HG03432 (cell line): ENCODE measurements around the gene ZP4.
A peak's percentile ranks its signal among the peaks of the same experiment; 100 is the strongest.

Experiments used
- ATAC-seq: cut with Tn5 transposase; IDR thresholded peaks from one replicate; pipeline ENCODE4 v1.9.1; 2021; ENCODE audit warnings: mild to moderate bottlenecking, moderate library complexity; ENCODE audit not compliant: unreplicated experiment

The ZP4 gene

GRCh38 chr1:237890822-237891221 is at the start of gene ZP4:
TSS of gene ZP4 (minus strand) at chr1:237890922. CDS start at chr1:237890635, 287 bp downstream.
- no peak for ATAC-seq

GRCh38 chr1:237938553-237938952 is 47.8 kb upstream of the ZP4 start:
- ATAC-seq: no peak

GRCh38 chr1:237938068-237938467 is 47.3 kb upstream of the ZP4 start:
- ATAC-seq: no peak

- no peak for ATAC-seq
Measured at GRCh38 chr1:237932816-237933215, 42.1 kb upstream of the ZP4 start.

GRCh38 chr1:237931581-237931980 is 40.9 kb upstream of the ZP4 start:
- ATAC-seq: no peak

GRCh38 chr1:237927198-237927597 is 36.5 kb upstream of the ZP4 start:
- ATAC-seq: no peak

GRCh38 chr1:237921306-237921705 is 30.6 kb upstream of the ZP4 start:
- ATAC-seq: no peak

- ATAC-seq: no peak
Measured at GRCh38 chr1:237913345-237913744, 22.6 kb upstream of the ZP4 start.

- no peak for ATAC-seq
Measured at GRCh38 chr1:237911911-237912310, 21.2 kb upstream of the ZP4 start.

GRCh38 chr1:237910834-237911233 is 20.1 kb upstream of the ZP4 start:
- ATAC-seq: no peak

GRCh38 chr1:237903961-237904360 is 13.2 kb upstream of the ZP4 start:
- no peak for ATAC-seq

GRCh38 chr1:237902960-237903743 is 12.4 kb upstream of the ZP4 start:
- ATAC-seq: no peak

GRCh38 chr1:237901299-237901934 is 10.7 kb upstream of the ZP4 start:
- ATAC-seq: peak; percentile 90

GRCh38 chr1:237895630-237896029 is 4.9 kb upstream of the ZP4 start:
- ATAC-seq: no peak

GRCh38 chr1:237894131-237894530 is 3.4 kb upstream of the ZP4 start:
- ATAC-seq: no peak

- no peak for ATAC-seq
Measured at GRCh38 chr1:237891979-237892378, 1.3 kb upstream of the ZP4 start.

GRCh38 chr1:237891266-237891665 is 544 bp upstream of the ZP4 start:
- ATAC-seq: no peak

GRCh38 chr1:237890416-237890815 is 306 bp downstream of the ZP4 start:
- no peak for ATAC-seq

GRCh38 chr1:237888143-237888542 is 2.6 kb downstream of the ZP4 start:
- ATAC-seq: peak; percentile 51

GRCh38 chr1:237887542-237887941 is 3.2 kb downstream of the ZP4 start:
- no peak for ATAC-seq

- no peak for ATAC-seq
Measured at GRCh38 chr1:237884237-237884636, 6.5 kb downstream of the ZP4 start.

- ATAC-seq: no peak
Measured at GRCh38 chr1:237879195-237879594, 11.5 kb downstream of the ZP4 start.
